Measurements from ENCODE around the gene UPK1A.

Gene UPK1A

GRCh38 chr19:35661995-35662340, 4.3 kb upstream of the UPK1A start:
- no peak for TF ChIP-seq CTCF (IDR thresholded peaks at IDR 0.05; ENCODE audit: unreplicated experiment in 3 of 3)
- H3K36me3 Mint-ChIP-seq (ENCODE audit: low read depth) = peaks cover 51% of the 10 kb centered on the region
- H3K9me3 Mint-ChIP-seq = no peaks in the 10 kb centered on the region
- H3K4me3 Mint-ChIP-seq = no peak overlapping the region
- H3K4me1 Mint-ChIP-seq = no peaks in the 10 kb centered on the region
- no peak overlapping the region for H3K27ac Mint-ChIP-seq
- H3K27me3 Mint-ChIP-seq (ENCODE audit: low read depth) = no peaks in the 10 kb centered on the region

- no peak for TF ChIP-seq CTCF (IDR thresholded peaks at IDR 0.05; ENCODE audit: unreplicated experiment in 3 of 3)
- Mint-ChIP-seq H3K27ac (no peak overlapping the region), H3K4me1 (no peaks in the 10 kb centered on the region), H3K4me3 (no peak overlapping the region), H3K36me3 (ENCODE audit: low read depth) (peaks cover 38% of the 10 kb centered on the region), H3K27me3 (ENCODE audit: low read depth) (peaks cover under 1% of the 10 kb centered on the region), H3K9me3 (no peaks in the 10 kb centered on the region)
These were observed 2.3 kb upstream of the UPK1A start for GRCh38 chr19:35663981-35664380.

GRCh38 chr19:35665157-35665556, 1.2 kb upstream of the UPK1A start:
- Mint-ChIP-seq H3K27ac (no peak overlapping the region), H3K4me3 (no peak overlapping the region), H3K4me1 (no peaks in the 10 kb centered on the region), H3K9me3 (no peaks in the 10 kb centered on the region), H3K36me3 (ENCODE audit: low read depth) (peaks cover 31% of the 10 kb centered on the region), H3K27me3 (ENCODE audit: low read depth) (peaks cover 11% of the 10 kb centered on the region)
- TF ChIP-seq CTCF (IDR thresholded peaks at IDR 0.05; ENCODE audit: unreplicated experiment in 3 of 3) = no peak

GRCh38 chr19:35665604-35666003, 713 bp upstream of the UPK1A start:
- H3K27ac Mint-ChIP-seq = no peak overlapping the region
- no peaks in the 10 kb centered on the region for H3K9me3 Mint-ChIP-seq
- H3K4me1 Mint-ChIP-seq = no peaks in the 10 kb centered on the region
- H3K4me3 Mint-ChIP-seq = no peak overlapping the region
- no peak for TF ChIP-seq CTCF (IDR thresholded peaks at IDR 0.05; ENCODE audit: unreplicated experiment in 3 of 3)
- H3K27me3 Mint-ChIP-seq (ENCODE audit: low read depth) = peaks cover 13% of the 10 kb centered on the region
- peaks cover 31% of the 10 kb centered on the region for H3K36me3 Mint-ChIP-seq (ENCODE audit: low read depth)

- Mint-ChIP-seq H3K27ac (no peak overlapping the region), H3K9me3 (no peaks in the 10 kb centered on the region), H3K4me3 (no peak overlapping the region), H3K36me3 (ENCODE audit: low read depth) (peaks cover 4% of the 10 kb centered on the region), H3K27me3 (ENCODE audit: low read depth) (peaks cover 53% of the 10 kb centered on the region), H3K4me1 (no peaks in the 10 kb centered on the region)
- TF ChIP-seq CTCF (IDR thresholded peaks at IDR 0.05; ENCODE audit: unreplicated experiment in 3 of 3) = no peak
These were observed 3.2 kb downstream of the UPK1A start for GRCh38 chr19:35669566-35669965.

GRCh38 chr19:35669974-35670373, 3.7 kb downstream of the UPK1A start:
- Mint-ChIP-seq H3K36me3 (ENCODE audit: low read depth) (peaks cover 4% of the 10 kb centered on the region), H3K27ac (no peak overlapping the region), H3K4me1 (no peaks in the 10 kb centered on the region), H3K27me3 (ENCODE audit: low read depth) (peaks cover 56% of the 10 kb centered on the region), H3K9me3 (no peaks in the 10 kb centered on the region), H3K4me3 (no peak overlapping the region)
- TF ChIP-seq CTCF (IDR thresholded peaks at IDR 0.05; ENCODE audit: unreplicated experiment in 3 of 3) = no peak

Measured in nephron (organoid).